Stimulated activated CD4-positive, alpha-beta T cell treated with anti-CD3 and anti-CD28 coated beads, TNF-alpha, amount 100 ng/mL, for 4 hours (primary cell): ENCODE results near the gene EFCAB14.
"Not testable (repeated sequence)": the region's sequence is repeated elsewhere in the genome, so short reads cannot be mapped to it uniquely, and the experiment has no call there.

Source experiments
- DNase-seq, 3 experiments: peaks; one replicate each; pipeline ENCODE4 v3.0.0-alpha.2; 2020; ENCODE audit warnings: low read depth in 3 of 3

EFCAB14 gene

DNA sequence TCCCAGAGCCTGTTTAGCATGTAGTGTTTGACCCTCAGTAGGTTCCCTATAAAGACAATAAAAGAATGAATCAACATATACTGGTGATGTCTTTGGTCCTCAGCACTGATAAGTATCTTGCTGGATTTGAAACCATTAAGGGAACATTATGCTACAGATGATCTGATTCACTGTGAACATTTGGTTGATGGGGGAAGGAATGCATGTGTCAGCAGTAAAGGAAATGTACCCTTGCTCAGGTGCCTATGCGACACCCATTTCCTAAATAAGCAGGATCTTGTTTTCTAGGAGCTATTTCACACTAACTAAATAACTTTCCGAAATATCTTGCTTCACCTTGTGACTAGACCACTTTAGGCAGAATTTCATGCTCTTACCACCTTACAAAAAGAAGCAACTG, 34.2 kb downstream of the EFCAB14 start:
- no peak for DNase-seq

DNA sequence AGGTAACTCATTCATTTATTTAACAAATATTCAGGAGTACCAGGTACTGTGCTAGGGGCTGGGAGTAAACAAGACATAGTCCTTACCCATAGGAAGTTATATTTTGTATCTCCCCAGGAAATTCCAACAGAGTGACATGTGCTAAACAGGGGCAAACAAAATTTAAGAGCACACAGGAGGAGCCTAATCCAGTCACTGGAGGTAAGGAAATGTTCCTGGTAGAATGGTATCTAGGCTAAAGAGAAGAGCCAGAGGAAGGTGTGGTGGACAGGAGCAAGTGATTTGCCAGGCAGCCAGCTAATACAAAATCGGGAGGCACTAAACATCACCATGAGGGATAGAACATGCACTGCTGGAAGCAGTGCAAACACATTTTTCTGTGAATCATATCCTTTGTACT, 36.9 kb downstream of the EFCAB14 start:
- DNase-seq = no peak

DNA sequence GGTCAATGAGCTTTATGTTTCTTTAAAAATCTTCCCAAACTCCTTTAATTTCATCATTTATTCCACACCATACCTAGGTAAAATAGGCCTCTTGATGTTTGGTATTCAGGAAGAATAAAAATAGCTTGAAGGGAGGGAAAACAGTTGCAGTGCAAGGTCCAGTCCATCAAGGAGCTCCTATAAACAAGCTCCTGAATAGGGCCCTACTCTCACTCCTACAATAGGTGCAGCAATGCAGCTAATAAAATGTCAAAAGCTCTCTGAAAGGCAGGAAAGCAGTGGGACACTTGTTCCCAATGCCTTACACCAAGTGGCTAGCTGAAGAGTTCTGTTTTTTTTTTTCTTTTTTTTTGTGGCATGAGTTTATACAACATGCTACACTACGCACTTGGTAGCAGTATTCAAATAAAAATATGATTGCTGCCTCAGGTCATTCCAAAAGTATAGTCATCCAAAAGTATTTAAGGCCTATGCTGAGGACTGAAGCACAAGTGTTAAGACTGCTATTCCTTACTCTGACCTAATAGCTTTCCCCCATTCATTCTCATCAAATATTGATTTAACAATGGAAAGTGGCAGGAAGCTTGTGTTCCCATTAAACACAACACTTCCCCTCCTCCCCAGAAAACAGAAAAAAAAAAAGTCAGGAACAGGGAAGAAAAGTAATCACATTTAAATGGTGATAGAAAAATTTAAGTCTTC, 37.4 kb downstream of the EFCAB14 start:
- DNase-seq = no peak

DNA sequence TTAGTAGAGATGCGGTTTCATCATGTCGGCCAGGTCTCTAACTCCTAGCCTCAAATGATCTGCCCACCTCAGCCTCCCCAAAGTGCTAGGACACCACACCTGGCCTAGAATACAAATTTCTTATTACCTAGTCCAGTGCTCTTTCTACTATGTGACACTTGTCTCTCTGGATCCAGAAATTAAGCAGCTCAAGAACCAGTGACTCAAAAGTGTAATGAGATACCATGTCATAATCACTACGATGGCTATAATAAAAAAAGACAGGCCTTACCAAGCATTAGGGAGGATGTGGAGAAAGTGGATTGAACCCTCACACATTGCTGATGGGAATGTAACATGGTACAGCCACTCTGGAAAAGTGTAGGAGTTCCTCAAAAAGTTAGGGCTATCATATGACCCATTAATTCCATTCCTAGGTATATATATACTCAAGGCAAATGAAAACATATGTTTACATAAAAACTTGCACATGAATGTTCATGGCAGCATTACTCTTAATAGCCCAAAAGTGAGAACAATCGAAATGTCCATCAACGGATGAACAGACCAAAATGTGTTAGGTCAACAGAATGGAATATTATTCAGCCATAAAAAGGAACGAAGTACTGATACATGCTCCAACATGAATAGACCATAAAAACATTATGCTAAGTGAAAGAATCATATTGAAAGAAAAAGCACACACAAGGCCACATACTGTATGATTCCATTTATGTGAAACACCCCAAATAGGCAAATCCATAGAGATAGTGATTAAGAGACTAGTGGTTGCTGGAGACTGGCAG, 38.9 kb downstream of the EFCAB14 start:
- DNase-seq = no peak

DNA sequence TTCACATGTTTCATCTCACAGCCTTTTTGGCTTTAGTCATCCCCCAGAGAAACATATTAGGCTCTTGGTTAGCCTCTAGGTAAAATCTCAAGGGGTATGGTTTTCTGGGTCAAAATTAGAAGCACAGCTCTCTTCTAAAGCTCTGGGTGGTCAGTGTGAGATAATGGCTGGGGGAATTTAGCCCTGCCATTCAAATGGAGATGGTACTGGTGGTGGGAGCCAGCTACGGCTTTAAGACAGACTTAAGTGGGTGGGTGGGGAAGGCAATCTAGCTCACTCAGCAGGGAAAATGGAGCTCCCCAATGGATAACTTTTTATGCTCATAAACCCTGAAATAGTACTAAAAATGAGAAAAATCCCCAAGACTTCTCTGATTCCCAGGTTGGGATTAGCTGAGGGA, 41.6 kb downstream of the EFCAB14 start:
- no peak for DNase-seq

DNA sequence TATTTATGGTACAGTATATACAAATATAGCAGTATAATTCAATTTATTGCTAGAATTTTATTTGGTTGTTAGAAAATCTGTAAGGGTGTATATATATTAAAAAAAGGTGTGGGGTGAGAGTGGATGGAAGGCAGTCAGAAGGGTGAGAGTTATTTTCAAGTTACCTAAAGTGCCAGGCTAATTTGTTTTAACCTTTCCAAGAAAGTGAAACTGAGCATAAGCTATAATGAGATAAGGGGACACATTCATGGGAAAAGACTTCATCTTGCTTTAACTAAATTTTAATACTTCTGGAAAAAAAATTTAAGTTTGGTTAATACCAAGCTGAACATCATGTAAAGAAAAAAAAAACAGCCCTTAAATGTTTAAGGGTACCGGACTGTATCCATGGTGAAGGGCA, 42.4 kb downstream of the EFCAB14 start:
- no peak for DNase-seq

DNA sequence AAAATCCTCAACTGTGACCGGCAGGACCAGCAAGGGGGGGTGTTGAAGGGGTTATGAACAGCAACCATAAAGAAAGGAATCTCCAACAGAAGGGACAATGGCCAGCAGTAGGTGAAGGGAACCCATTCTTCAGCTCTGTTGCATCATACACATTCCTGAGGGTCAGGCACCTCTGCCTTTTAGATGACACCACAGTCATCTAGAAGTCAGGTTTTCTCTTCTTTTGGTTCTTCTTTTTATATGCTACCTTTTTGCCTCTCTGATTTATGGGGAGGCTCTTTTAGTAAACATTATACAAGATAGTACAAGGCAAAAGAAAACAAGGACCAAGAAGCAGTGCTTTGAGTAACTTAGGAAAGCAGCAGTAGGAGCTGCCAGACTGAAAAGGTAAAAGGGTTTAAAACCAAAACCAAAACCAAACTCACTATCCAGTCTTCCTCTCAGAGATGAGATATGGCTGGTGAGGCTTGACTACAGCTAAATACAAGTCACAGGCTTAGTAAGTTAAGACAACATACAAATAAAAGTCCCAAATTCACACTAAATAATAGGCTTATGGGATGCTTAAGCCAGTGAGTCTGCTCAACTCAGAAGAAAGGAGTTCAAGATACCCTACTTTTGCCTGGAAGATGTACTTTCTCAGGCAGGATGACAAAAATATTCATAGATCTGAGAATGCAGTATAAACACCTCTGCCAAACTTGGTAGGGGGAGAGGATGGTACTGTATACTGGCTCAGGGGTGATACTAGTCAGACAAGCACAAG, 43.2 kb downstream of the EFCAB14 start:
- DNase-seq = no peak

DNA sequence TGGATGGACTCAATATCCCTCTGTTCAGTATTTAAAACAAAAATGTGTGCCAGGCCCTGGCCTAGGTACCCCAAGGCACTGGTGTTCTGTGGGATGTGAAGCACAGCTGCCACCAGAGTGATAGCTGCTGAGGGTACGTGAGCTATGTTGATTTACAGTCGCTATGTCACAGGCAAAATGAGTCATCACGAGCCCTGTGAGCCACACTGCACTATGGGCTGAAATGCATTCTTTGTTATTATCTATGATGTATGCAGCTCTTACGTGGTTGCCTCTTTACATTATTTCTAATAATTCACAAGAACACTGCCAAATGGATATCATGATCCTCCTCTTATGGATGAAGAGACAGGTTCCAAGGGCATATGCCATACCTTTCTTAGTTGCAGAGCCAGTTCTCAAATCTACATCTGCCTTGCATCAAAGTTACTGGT, 45.1 kb downstream of the EFCAB14 start:
- peak in 1 of 3 experiments; percentile 10 for DNase-seq

DNA sequence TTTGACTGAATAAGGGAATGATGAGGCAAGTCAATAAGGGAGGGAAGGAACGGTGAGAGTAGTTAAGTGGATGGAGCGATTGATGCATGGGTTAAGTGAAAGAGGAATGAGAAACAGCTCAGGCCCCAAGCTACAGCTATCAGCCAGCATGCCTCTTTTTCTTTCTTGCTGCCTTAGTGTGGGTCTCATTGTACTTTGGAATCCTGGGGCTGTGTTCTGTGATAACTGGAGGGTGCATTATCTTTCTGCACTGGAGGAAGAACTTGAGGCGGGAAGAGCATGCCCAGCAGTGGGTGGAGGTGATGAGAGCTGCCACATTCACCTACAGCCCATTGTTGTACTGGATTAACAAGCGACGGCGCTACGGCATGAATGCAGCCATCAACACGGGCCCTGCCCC, 46.2 kb downstream of the EFCAB14 start:
- DNase-seq = no peak

DNA sequence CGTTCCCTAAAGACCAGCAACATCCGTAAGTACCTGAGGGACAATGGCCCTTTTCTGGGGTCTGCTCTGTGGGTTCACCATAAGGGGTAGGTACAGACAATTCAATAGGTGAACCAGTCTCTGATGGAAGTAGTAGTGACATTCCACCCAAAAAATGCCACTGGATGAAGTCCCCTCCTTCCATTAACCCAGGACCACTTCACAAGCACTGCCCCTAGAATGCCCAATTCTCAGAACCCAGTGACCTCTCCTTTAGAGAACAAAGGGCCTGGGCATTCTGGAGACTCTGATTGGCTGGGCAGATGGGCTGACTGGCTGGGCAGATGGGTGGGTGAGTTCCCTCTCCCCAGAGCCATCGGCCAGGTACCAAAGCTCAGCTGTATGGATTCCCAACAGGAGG, 47.4 kb downstream of the EFCAB14 start, which contains the start of gene TEX38:
TEX38 (plus strand) TSS at position 301 of the 400 bp plus-strand sequence; CDS start at position 382, 81 bp downstream.
- DNase-seq = no peak

DNA sequence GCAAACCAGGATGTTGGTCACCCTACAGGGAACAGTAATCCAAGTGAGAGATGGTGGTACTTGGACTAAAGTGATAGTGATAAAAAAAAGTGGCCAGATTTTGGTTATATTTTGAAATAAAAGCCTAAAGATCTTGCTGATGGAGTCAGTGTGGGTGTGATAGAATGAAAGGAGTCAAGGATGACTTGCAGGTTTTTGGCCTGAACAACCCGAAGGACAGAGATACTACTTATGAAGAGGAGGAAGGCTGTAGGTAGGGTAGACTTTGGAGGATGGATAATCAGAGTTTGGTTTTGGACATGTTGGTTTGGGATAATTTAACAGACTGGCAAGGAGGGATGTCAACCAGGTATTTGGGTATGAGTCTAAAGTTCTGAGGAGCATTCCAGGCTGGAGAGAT, 48.8 kb downstream of the EFCAB14 start:
- no peak for DNase-seq

DNA sequence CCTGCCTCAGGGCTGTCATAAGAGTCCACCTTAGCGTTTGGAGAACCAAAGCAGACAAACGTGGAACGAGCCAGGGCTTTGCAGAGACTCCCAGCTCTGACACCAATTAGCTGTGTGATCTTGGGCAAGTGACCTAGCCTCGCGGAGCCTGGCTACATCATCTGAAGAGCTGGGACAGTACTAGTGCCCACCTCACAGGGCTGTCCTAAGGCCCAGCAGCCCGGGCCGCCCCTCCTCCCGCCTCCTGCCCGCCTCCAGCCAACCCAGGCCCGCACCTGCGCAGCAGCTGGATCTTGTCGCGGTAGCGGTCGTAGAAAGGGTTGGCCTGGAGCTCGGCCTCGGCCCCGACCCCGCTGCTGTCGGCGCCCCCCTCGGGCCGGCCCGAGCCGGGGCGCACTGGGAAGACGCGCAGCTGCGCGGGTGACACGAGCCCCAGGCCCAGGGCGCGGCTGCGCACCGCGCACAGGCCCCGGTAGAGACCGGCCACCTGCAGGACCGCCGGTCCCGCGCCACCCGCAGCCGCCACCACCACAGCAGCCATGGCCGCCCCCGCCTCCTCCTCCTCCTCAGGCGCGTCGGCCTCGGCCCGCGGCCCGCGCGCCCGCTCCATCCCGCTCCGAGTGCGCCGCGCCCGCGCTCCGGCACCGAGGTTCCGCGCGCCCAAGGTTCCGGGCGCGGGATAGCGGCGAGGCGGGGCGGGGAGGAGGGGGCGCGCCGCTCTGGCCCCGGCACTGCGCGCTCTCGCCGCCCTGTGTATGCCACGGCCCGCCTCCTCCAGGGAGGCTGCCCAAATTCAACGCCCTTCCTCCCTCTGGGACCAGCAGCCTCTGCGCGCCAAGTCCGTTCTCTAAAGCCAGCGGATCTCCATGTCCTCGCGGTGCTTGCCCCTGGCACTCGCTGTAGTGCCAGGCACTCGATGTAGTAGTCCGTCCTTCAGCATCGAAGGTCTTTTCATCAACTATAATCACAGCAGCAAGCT, 50.8 kb downstream of the EFCAB14 start, which contains the start of gene ATPAF1:
ATPAF1 (minus strand) TSS at position 583 of the 979 bp plus-strand sequence; CDS start at position 541, 42 bp downstream.
- DNase-seq = peak; percentile 28 to 51 (median 45)

DNA sequence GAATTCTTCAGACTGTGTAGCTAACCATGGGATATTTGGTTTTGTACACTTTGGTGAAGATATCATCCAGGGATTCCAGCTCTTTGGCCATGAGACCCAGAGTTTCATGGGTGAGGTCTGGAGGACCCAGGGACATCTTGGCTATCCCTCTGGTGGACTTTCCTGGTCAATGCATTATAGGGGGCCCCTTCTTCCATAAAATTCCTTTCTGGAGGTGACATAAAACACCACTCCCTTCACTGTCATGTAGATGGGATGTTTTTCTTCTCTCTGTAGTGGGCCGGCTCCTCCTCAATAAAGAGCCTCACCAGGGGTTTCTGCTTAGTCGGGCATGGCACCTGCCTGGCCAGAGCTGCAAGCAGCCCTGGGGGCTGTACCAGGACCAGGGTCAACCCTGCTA, 52.9 kb downstream of the EFCAB14 start:
- DNase-seq = no peak

DNA sequence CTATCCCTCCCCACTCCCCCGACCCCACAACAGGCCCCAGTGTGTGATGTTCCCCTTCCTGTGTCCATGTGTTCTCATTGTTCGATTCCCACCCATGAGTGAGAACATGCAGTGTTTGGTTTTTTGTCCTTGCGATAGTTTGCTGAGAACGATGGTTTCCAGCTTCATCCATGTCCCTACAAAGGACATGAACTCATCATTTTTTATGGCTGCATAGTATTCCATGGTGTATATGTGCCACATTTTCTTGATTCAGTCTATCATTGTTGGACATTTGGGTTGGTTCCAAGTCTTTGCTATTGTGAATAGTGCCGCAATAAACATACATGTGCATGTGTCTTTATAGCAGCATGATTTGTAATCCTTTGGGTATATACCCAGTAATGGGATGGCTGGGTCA, 56.0 kb downstream of the EFCAB14 start:
- not testable (repeated sequence) for DNase-seq

DNA sequence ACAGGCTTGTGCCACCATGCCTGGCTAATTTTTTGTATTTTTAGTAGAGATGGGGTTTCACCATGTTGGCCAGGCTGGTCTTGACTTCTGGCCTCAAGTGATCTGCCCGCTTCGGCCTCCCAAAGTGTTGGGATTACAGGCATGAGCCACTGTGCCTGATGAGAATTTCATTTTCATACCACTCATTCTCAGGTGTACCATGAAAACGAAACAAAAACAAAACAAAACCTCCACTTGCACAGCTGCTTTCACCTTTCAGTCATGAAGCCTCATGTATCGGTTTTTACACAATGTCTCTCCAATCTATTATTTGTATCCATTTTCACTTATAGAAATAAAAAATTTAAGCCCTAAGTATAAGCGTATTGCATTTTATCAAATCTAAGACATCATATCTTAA, 58.8 kb downstream of the EFCAB14 start:
- not testable (repeated sequence) for DNase-seq

DNA sequence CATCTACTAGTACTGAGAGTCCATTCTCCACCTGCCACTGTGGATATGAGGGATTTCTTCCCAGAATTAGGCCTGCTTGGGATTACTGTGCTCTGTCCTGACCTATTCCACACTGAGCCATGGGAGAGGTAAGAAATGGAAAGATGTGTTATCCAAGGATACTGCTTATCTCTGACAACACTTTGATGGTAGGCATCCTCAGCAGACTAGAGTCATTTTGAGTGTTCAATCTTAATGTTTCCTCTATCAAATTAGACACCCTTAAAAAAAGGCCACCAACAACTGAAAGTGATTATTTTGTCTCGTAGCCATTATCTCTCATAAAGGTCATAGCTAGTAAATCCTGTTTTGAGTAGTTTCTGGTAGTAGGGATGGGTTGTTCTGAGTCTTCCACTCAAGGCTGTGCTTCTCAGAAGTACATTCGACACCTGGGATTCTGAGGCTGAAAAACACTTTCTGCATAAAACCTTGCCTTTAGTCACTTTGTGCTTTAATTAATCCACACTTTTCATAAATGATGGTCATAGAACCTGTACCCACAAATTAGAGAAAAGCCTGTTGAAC, 59.5 kb downstream of the EFCAB14 start:
- DNase-seq = no peak

DNA sequence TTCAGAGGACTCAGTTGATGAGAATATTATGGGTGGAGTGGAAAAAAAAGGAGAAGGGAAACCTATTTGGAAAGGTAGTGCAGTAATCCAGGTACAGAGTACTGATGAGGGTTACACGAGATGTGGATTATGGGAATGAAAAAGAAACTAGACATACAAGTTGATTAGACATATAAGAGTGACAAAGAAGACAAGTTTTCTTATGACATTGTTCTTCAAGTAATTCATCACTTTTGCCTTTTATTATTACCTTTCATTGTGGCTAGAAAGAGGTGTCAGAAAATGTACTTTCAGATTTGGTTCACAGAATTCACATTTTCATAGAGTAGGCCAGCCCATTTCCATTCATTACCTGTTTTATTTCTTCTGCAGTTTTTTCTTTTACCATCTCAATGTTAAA, 61.1 kb downstream of the EFCAB14 start:
- DNase-seq = no peak

DNA sequence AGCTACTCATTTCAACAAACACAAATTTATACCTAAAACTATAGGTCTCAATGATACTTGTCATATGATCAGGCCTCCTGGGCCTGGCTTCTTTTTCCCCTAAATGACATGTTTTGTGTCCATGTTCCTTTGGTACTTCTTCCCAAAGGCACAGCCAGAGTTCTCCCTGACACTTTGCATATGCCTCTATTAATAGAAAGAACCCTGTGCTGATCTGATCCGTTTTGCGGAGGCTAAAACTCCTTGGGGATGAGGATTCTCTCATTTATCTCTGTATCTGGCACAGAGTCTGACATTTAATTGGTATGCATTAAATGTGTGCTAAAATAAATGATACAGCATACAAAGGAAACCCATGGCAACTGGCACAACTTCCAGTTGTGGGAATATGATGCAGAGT, 62.3 kb downstream of the EFCAB14 start:
- DNase-seq = no peak

DNA sequence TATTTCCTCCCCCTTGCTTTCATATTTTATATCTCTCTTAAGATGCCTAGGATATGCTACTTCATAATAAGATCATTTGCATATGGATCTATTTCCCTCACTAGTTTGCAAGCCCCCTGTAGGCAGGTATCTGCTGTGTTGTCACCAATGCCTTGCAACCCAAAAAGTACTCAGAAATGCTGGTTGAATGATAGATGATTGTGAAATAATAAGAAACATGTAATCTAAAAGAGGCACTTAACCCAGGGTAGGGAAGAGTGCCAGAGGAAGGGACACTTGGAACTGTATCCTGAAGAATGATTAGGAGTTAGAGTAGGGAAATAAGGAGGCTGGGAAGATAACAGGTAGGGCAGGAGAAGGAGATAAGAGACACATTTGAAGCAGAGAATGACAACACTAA, 63.1 kb downstream of the EFCAB14 start:
- no peak for DNase-seq

DNA sequence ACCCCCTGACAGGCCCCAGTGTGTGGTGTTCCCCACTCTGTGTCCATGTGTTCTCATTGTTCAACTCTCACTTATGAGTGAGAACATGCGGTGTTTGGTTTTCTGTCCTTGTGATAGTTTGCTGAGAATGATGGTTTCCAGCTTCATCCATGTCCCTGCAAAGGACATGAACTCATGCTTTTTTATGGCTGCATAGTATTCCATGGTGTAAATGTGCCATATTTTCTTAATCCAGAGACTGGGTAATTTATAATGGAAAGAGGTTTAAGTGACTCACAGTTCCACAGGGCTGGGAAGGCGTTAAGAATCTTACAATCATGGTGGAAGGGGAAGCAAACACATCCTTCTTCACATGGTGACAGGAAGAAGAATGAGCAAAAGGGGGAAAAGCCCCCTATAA, 64.2 kb downstream of the EFCAB14 start:
- DNase-seq = not testable (repeated sequence)

DNA sequence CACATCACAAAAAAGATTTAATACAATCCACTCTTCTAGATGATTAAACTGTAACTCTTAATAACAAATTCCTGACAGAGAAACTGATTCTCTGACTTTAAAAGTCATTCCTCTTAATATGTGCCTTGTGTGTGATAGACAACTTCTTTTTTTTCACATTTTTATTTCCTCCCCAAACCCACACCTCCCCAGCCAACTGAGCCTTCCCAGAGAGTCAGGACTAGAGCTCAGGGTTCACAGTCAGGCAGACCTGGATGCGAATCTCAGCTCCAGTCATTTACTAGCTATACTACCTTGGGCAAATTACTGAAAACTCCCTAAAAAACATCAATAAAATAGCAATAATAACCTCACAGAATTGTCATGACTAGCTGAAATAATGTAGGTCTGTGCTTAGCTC, 64.9 kb downstream of the EFCAB14 start:
- DNase-seq = no peak
